ENCODE results near the gene ZNF716.

Gene ZNF716

GRCh38 chr7:57412168-57412567 is 37.8 kb upstream of the ZNF716 start:
- DNase-seq (ENCODE audit: extremely low read depth, low read depth): no peak
- TF ChIP-seq, protein P1, sequence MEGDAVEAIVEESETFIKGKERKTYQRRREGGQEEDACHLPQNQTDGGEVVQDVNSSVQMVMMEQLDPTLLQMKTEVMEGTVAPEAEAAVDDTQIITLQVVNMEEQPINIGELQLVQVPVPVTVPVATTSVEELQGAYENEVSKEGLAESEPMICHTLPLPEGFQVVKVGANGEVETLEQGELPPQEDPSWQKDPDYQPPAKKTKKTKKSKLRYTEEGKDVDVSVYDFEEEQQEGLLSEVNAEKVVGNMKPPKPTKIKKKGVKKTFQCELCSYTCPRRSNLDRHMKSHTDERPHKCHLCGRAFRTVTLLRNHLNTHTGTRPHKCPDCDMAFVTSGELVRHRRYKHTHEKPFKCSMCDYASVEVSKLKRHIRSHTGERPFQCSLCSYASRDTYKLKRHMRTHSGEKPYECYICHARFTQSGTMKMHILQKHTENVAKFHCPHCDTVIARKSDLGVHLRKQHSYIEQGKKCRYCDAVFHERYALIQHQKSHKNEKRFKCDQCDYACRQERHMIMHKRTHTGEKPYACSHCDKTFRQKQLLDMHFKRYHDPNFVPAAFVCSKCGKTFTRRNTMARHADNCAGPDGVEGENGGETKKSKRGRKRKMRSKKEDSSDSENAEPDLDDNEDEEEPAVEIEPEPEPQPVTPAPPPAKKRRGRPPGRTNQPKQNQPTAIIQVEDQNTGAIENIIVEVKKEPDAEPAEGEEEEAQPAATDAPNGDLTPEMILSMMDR (IDR thresholded peaks at IDR 0.05; ENCODE audit: low read depth, low read length): no peak

DNA sequence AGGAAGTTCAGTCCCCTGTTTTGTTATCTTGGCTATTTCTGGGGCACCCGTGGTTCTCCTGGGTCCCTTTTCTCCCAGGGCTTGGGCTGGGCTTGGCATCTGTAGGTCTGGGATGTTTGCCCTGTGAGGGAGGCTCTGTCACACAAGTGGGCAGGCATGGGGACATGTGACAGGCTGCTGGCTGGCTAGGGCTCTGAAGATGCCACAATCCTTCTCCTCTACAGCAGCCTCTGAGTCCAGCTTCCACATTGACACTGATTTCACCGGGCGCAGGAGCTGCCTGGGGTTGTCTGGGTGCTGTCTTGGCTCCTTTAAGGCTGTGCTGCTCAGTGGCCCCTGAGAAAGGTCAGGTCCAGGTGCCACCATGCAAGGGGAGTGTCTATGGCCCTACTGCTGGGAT is 37.4 kb upstream of the ZNF716 start:
- no peak for DNase-seq (ENCODE audit: extremely low read depth, low read depth)
- TF ChIP-seq, protein P1 (IDR thresholded peaks at IDR 0.05; ENCODE audit: low read depth, low read length): no peak

DNA sequence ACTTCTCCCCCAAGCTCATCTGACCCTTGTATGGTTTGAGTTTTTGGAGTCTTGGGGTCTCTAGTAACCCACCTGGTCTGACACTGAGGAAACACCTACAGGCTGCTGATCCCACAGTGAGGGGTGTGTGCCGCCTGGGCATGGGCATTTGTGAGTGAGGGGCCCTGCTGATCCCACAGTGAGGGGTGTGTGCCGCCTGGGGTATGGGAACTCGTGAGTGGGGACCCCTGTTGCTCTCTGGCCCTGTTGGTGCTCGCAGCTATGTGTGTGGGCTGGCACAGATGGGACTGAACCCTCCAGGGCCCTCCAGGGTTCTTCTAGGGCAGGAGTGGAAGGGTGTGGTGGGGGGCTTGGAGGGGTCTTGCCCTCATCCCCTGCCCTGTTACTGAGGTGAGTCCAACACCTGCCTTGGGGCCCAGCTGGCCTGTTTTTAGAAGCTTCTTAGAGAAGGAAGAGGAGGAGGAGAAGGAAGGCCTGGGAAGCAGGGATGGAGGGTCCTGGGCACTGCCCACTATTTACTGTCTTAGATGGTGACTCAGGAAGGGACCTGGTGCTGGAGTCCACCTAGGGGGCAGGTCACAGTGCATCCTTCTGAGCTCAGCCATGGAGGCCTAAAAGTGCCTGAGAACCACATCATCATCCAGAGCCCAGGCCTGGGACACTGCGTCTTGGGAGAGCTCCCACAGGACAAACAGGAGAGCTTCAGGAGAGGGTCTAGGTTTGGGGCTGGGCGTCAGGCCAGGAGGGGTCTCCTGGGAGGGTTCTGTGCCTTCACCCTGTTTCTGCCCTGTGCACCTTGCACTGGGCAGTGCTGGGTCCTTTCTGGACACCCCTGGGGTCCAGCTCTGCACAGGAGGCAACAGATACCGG is 36.2 kb upstream of the ZNF716 start:
- no peak for DNase-seq (ENCODE audit: extremely low read depth, low read depth)
- TF ChIP-seq, protein P1 (IDR thresholded peaks at IDR 0.05; ENCODE audit: low read depth, low read length): no peak

DNA sequence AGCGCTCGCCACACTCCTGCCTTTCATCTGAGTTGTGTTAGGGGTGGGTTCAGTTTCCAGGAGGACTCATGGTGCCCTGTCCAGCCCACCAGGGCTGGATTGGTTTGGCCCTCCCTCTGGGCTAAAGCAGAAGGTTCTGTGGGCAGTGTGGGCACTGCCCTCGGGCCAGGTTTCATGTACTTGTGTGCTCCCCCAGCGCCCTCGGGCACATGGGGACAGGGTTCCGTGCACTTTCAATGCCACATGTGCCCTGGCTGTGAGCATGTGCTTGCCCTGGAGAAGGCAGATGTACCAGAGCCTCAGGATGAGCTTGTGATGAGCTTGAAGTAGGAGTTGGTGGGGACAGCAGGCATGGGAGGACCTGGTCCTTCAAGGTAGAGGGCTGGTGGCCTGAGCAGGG is 35.6 kb upstream of the ZNF716 start:
- DNase-seq (ENCODE audit: extremely low read depth, low read depth): no peak
- TF ChIP-seq, protein P1 (IDR thresholded peaks at IDR 0.05; ENCODE audit: low read depth, low read length): no peak

DNA sequence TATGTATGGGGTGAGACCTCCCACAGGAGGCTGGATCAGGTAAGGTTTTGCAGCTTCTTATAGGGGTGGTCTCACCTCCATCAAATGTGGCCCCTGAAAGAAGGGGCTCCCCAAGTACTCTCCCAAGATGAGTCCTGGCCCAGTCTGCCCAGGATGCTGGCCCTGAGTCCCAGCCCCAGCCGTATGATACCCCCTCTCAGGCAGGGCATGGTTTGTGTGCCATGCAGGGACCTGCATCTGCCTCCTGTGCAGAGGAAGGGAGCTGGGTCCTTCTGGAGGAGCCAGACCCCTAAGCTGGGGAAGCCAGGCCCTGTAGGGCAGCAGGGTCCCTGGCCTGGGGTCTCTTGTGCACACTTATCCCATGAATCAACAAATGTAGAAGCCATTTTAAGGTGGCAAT is 35.1 kb upstream of the ZNF716 start:
- TF ChIP-seq, protein P1 (IDR thresholded peaks at IDR 0.05; ENCODE audit: low read depth, low read length): no peak
- DNase-seq (ENCODE audit: extremely low read depth, low read depth): no peak

DNA sequence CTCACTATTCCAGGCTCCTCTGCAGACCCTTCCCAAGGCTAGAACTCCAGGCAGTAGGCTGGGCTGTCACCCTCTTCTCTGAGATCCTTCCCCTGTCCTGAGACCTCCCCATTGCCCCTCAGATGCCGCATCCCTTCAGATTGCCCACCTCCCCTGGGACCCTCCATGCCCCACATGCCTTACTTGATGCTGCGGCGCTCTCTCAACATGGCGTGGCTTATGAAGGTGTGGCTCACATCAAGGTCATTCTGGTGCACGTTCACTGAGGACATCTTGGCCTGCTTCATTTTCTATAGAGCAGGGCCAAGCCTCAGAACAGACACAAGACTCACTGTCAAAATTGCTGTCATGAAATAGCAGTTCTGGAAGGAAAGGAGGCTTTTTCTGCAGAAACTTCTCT is 34.7 kb upstream of the ZNF716 start:
- TF ChIP-seq, protein P1 (IDR thresholded peaks at IDR 0.05; ENCODE audit: low read depth, low read length): no peak
- DNase-seq (ENCODE audit: extremely low read depth, low read depth): no peak

DNA sequence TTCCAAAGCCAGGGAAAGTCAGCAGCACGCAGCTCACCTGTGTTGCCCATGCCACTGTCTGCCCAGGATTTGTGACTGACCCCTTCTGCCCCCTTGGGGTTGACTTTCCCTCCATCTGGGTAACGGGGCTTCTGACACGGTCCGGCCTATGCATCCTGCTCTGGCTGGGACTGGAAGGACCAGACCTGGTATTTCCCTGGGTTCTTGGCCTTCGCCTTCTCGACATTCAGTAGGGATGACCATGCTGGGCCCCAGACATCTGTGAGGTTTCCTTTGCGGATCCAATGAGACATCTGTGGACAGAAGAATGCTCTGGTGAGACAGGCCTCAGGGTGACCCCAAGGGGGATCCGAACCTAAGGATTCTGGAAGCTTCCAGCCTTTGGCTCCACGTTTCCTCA is 34.2 kb upstream of the ZNF716 start:
- TF ChIP-seq, protein P1 (IDR thresholded peaks at IDR 0.05; ENCODE audit: low read depth, low read length): no peak
- no peak for DNase-seq (ENCODE audit: extremely low read depth, low read depth)

Data from AG09319 (cell line).